HG02981 (cell line): ENCODE data around the gene HNRNPUL1.
A peak's percentile ranks its signal among the peaks of the same experiment; 100 is the strongest.
"Not testable (repeated sequence)": the region's sequence is repeated elsewhere in the genome, so short reads cannot be mapped to it uniquely, and the experiment has no call there.

Source experiments
- ATAC-seq: cut with Tn5 transposase; IDR thresholded peaks from one replicate; pipeline ENCODE4 v1.9.1; 2021; ENCODE audit warnings: mild to moderate bottlenecking, moderate library complexity; ENCODE audit not compliant: unreplicated experiment

Gene HNRNPUL1

GRCh38 chr19:41324231-41324702 is 60.1 kb downstream of the HNRNPUL1 start:
- no peak for ATAC-seq

- ATAC-seq, result no peak
Measured at GRCh38 chr19:41324921-41325639, 60.9 kb downstream of the HNRNPUL1 start.

GRCh38 chr19:41325640-41325946 is 61.4 kb downstream of the HNRNPUL1 start:
- ATAC-seq, result no peak

GRCh38 chr19:41325947-41326706 is 62.0 kb downstream of the HNRNPUL1 start:
- peak; percentile 39 for ATAC-seq

GRCh38 chr19:41327076-41327575 is 63.0 kb downstream of the HNRNPUL1 start:
- ATAC-seq, result no peak

GRCh38 chr19:41327576-41328156 is 63.5 kb downstream of the HNRNPUL1 start:
- peak; percentile 56 for ATAC-seq

GRCh38 chr19:41328157-41328841 is 64.1 kb downstream of the HNRNPUL1 start:
- peak; percentile 5 for ATAC-seq

GRCh38 chr19:41328842-41329225 is 64.7 kb downstream of the HNRNPUL1 start:
- ATAC-seq, result no peak

GRCh38 chr19:41330481-41330880 is 66.3 kb downstream of the HNRNPUL1 start:
- no peak for ATAC-seq

GRCh38 chr19:41330946-41331678 is 66.9 kb downstream of the HNRNPUL1 start:
- no peak for ATAC-seq

- ATAC-seq, result no peak
Measured at GRCh38 chr19:41332000-41332399, 67.8 kb downstream of the HNRNPUL1 start.

- ATAC-seq, result no peak
Measured at GRCh38 chr19:41332468-41332867, 68.3 kb downstream of the HNRNPUL1 start.

GRCh38 chr19:41334793-41335192 is 70.6 kb downstream of the HNRNPUL1 start:
- ATAC-seq, result no peak

- no peak for ATAC-seq
Measured at GRCh38 chr19:41335467-41335866, 71.3 kb downstream of the HNRNPUL1 start.

GRCh38 chr19:41339936-41340335 is 75.8 kb downstream of the HNRNPUL1 start:
- no peak for ATAC-seq

GRCh38 chr19:41341669-41342490 is 77.7 kb downstream of the HNRNPUL1 start:
- no peak for ATAC-seq

GRCh38 chr19:41344162-41344561 is 80.0 kb downstream of the HNRNPUL1 start:
- ATAC-seq, result no peak

GRCh38 chr19:41346916-41347315 is 82.7 kb downstream of the HNRNPUL1 start:
- ATAC-seq, result not testable (repeated sequence)

- no peak for ATAC-seq
Measured at GRCh38 chr19:41350735-41351338, 86.7 kb downstream of the HNRNPUL1 start.
